Measurements from ENCODE around the gene THSD4.

The THSD4 gene

GRCh38 chr15:71823801-71824200, 708.5 kb downstream of the THSD4 start:
- no peak for DNase-seq
- no peaks in the 10 kb centered on the region for H3K79me2 ChIP-seq (ENCODE audit: low read length)
- H3K4me3 ChIP-seq (ENCODE audit: low read length), result no peak overlapping the region
- H3K27ac ChIP-seq (ENCODE audit: low read length), result no peak overlapping the region
- no peak overlapping the region for H2AFZ ChIP-seq (ENCODE audit: low read length)
- no peaks in the 10 kb centered on the region for H3K4me1 ChIP-seq (ENCODE audit: low read length)
- H4K20me1 ChIP-seq (ENCODE audit: insufficient read depth, low read length), result no peaks in the 10 kb centered on the region
- H3K9ac ChIP-seq (ENCODE audit: low read length), result no peak overlapping the region
- H3F3A ChIP-seq (ENCODE audit: insufficient read depth, low read length), result no peaks in the 10 kb centered on the region
- no peaks in the 10 kb centered on the region for H3K36me3 ChIP-seq (replicated peaks; ENCODE audit: insufficient read depth, low read length)
- no peak overlapping the region for H3K4me2 ChIP-seq (ENCODE audit: low read depth, low read length)
- H3K9me3 ChIP-seq (replicated peaks; ENCODE audit: insufficient read depth, low read length), result no peaks in the 10 kb centered on the region
- H3K9me2 ChIP-seq (replicated peaks; ENCODE audit: insufficient read depth, low read length), result no peaks in the 10 kb centered on the region
- TF ChIP-seq EZH2 (optimal IDR thresholded peaks at IDR 0.05; ENCODE audit: low read depth, low read length), result no peak
- TF ChIP-seq EZH2phosphoT487 (IDR thresholded peaks at IDR 0.05; ENCODE audit: low read length), result no peak
- no peak for TF ChIP-seq CTCF (IDR thresholded peaks at IDR 0.05; ENCODE audit: low read length)
- no peaks in the 10 kb centered on the region for H3K27me3 ChIP-seq (replicated peaks; ENCODE audit: insufficient read depth, low read length)

GRCh38 chr15:71825021-71825730, 709.9 kb downstream of the THSD4 start:
- Histone ChIP-seq H4K20me1 (ENCODE audit: insufficient read depth, low read length) (no peaks in the 10 kb centered on the region), H2AFZ (ENCODE audit: low read length) (no peak overlapping the region), H3K79me2 (ENCODE audit: low read length) (no peaks in the 10 kb centered on the region), H3K27ac (ENCODE audit: low read length) (no peak overlapping the region), H3K9me2 (replicated peaks; ENCODE audit: insufficient read depth, low read length) (no peaks in the 10 kb centered on the region), H3K27me3 (replicated peaks; ENCODE audit: insufficient read depth, low read length) (no peaks in the 10 kb centered on the region), H3F3A (ENCODE audit: insufficient read depth, low read length) (no peaks in the 10 kb centered on the region), H3K9ac (ENCODE audit: low read length) (no peak overlapping the region), H3K4me2 (ENCODE audit: low read depth, low read length) (no peak overlapping the region), H3K36me3 (replicated peaks; ENCODE audit: insufficient read depth, low read length) (no peaks in the 10 kb centered on the region), H3K4me1 (ENCODE audit: low read length) (no peaks in the 10 kb centered on the region), H3K9me3 (replicated peaks; ENCODE audit: insufficient read depth, low read length) (no peaks in the 10 kb centered on the region), H3K4me3 (ENCODE audit: low read length) (no peak overlapping the region)
- TF ChIP-seq CTCF (IDR thresholded peaks at IDR 0.05; ENCODE audit: low read length), result no peak
- no peak for TF ChIP-seq EZH2phosphoT487 (IDR thresholded peaks at IDR 0.05; ENCODE audit: low read length)
- DNase-seq, result no peak

GRCh38 chr15:71826196-71826595, 710.9 kb downstream of the THSD4 start:
- no peak overlapping the region for H2AFZ ChIP-seq (ENCODE audit: low read length)
- no peak for TF ChIP-seq CTCF (IDR thresholded peaks at IDR 0.05; ENCODE audit: low read length)
- no peak for TF ChIP-seq EZH2 (optimal IDR thresholded peaks at IDR 0.05; ENCODE audit: low read depth, low read length)
- no peak for TF ChIP-seq EZH2phosphoT487 (IDR thresholded peaks at IDR 0.05; ENCODE audit: low read length)
- H3K4me3 ChIP-seq (ENCODE audit: low read length), result no peak overlapping the region
- H3K9ac ChIP-seq (ENCODE audit: low read length), result no peak overlapping the region
- no peaks in the 10 kb centered on the region for H3F3A ChIP-seq (ENCODE audit: insufficient read depth, low read length)
- no peaks in the 10 kb centered on the region for H3K36me3 ChIP-seq (replicated peaks; ENCODE audit: insufficient read depth, low read length)
- H3K27me3 ChIP-seq (replicated peaks; ENCODE audit: insufficient read depth, low read length), result no peaks in the 10 kb centered on the region
- H3K4me2 ChIP-seq (ENCODE audit: low read depth, low read length), result no peak overlapping the region
- H3K9me3 ChIP-seq (replicated peaks; ENCODE audit: insufficient read depth, low read length), result no peaks in the 10 kb centered on the region
- no peaks in the 10 kb centered on the region for H3K79me2 ChIP-seq (ENCODE audit: low read length)
- H4K20me1 ChIP-seq (ENCODE audit: insufficient read depth, low read length), result no peaks in the 10 kb centered on the region
- H3K4me1 ChIP-seq (ENCODE audit: low read length), result no peaks in the 10 kb centered on the region
- H3K27ac ChIP-seq (ENCODE audit: low read length), result no peak overlapping the region
- H3K9me2 ChIP-seq (replicated peaks; ENCODE audit: insufficient read depth, low read length), result no peaks in the 10 kb centered on the region
- DNase-seq, result no peak

All from MM.1S (cell line).